Hepatocyte (in vitro differentiated cells): ENCODE results near the gene SLC39A10. TPM values are rescaled to one million over a fixed set of nuclear protein-coding genes. Genes with fewer than 3 reads are reported as not detected.

Experiments used
- DNase-seq: peaks from one replicate; pipeline ENCODE4 v3.0.0-alpha.2; 2016; ENCODE audit warnings: low spot score
- H2AFZ ChIP-seq: fragments of 200-600 bp; sonication (generic); 2 replicates; pipeline ENCODE4 v1.6.0; 2016; ENCODE audit warnings: antibody characterized with exemption, mild to moderate bottlenecking
- H3K27ac ChIP-seq: fragments of 200-600 bp; sonication (generic); 2 replicates; pipeline ENCODE4 v1.5.1; 2016; ENCODE audit warnings: mild to moderate bottlenecking
- H3K27me3 ChIP-seq: fragments of 200-600 bp; sonication (generic); 2 replicates; pipeline ENCODE4 v1.6.1; 2016
- H3K36me3 ChIP-seq: fragments of 200-600 bp; sonication (generic); replicated peaks from 2 replicates; pipeline ENCODE4 v1.5.1; 2016; ENCODE audit warnings: low read depth; ENCODE audit not compliant: insufficient read depth
- H3K4me1 ChIP-seq: fragments of 200-600 bp; sonication (generic); 2 replicates; pipeline ENCODE4 v1.5.1; 2016; ENCODE audit warnings: mild to moderate bottlenecking, moderate library complexity; ENCODE audit not compliant: insufficient read depth
- H3K4me2 ChIP-seq: fragments of 200-600 bp; sonication (generic); 2 replicates; pipeline ENCODE4 v1.6.0; 2016
- H3K4me3 ChIP-seq: fragments of 200-600 bp; sonication (generic); 2 replicates; pipeline ENCODE4 v1.5.1; 2016; ENCODE audit warnings: mild to moderate bottlenecking
- H3K79me2 ChIP-seq: fragments of 200-600 bp; sonication (generic); 2 replicates; pipeline ENCODE4 v1.6.0; 2017; ENCODE audit warnings: mild to moderate bottlenecking
- H3K9me2 ChIP-seq: fragments of 200-600 bp; sonication (generic); replicated peaks from 2 replicates; pipeline ENCODE4 v1.6.0; 2017; ENCODE audit warnings: mild to moderate bottlenecking; ENCODE audit not compliant: insufficient read depth
- H3K9me3 ChIP-seq: fragments of 200-600 bp; sonication (generic); 2 replicates; pipeline ENCODE4 v1.5.1; 2016; ENCODE audit warnings: low read depth, mild to moderate bottlenecking
- H4K20me1 ChIP-seq: fragments of 200-600 bp; sonication (generic); 2 replicates; pipeline ENCODE4 v1.6.0; 2016; ENCODE audit warnings: mild to moderate bottlenecking; ENCODE audit not compliant: insufficient read depth, poor library complexity, severe bottlenecking
- CTCF ChIP-seq: fragments of 200-600 bp; sonication (generic); IDR thresholded peaks from 2 replicates; pipeline ENCODE4 v1.5.1; 2016; ENCODE audit warnings: antibody characterized with exemption, mild to moderate bottlenecking; ENCODE audit not compliant: poor library complexity
- EZH2 ChIP-seq: fragments of 200-600 bp; sonication (generic); IDR thresholded peaks from 2 replicates; pipeline ENCODE4 v1.6.1; 2016; ENCODE audit warnings: antibody characterized with exemption, mild to moderate bottlenecking, borderline replicate concordance
- EZH2phosphoT487 ChIP-seq: fragments of 200-600 bp; sonication (generic); IDR thresholded peaks from one replicate; pipeline ENCODE4 v1.6.1; 2018; ENCODE audit warnings: antibody characterized with exemption, mild to moderate bottlenecking, low read depth, moderate library complexity; ENCODE audit not compliant: unreplicated experiment, severe bottlenecking
- WGBS: methylation state at CpG from one replicate; pipeline ENCODE4 v1.1.6; 2016; ENCODE audit warnings: low lambda C conversion rate; ENCODE audit errors: missing lambda C conversion rate; 5-methylcytosine and 5-hydroxymethylcytosine counted together
- polyA plus RNA-seq: library from polyadenylated mRNA; unstranded; fragments of >200 nt; fragmentation: Nextera tagmentation; extraction: Ambion mirVana; gene quantifications from 2 replicates; pipeline ENCODE4 v1.2.1, GENCODE V29; 2016
- total RNA-seq: library from RNA; depleted of rRNA; stranded (reverse); fragments of >200 nt; gene quantifications from 2 replicates; pipeline ENCODE4 v1.2.3, GENCODE V29; 2014

Gene SLC39A10
- total and polyA plus RNA-seq, 2 experiments from 2014 or later = 32.1 to 80.2 TPM

DNA sequence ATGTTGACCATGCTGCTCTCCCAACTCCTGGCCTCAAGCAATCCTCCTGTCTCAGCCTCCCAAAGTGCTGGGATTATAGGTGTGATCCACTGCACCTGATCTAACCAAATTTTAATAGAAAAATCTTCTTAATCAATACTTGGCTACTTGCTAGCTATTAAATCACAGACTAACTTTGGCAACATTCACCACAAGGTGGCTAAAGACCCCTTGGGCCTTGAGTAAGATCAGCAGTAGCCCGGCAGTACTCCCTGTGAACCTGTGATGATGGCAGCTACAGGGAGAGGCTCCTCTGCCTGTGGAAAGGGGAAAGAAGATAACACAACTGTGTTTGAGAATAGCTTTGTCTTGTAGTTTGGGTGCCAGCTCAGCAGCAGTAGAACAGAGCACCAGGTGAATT, 102.9 kb downstream of the SLC39A10 start:
- 74% methylated on average over 1 of the region's 1 CpG for WGBS
- Histone ChIP-seq H3K79me2 (no peaks in the 10 kb centered on the region), H3K27ac (no peak overlapping the region), H4K20me1 (no peaks in the 10 kb centered on the region), H2AFZ (no peak overlapping the region), H3K9me2 (no peaks in the 10 kb centered on the region), H3K4me1 (no peaks in the 10 kb centered on the region), H3K4me3 (no peak overlapping the region), H3K36me3 (no peaks in the 10 kb centered on the region), H3K9me3 (no peaks in the 10 kb centered on the region), H3K27me3 (no peaks in the 10 kb centered on the region), H3K4me2 (no peak overlapping the region)
- no peak for TF ChIP-seq CTCF
- no peak for TF ChIP-seq EZH2
- TF ChIP-seq EZH2phosphoT487 = no peak
- no peak for DNase-seq

DNA sequence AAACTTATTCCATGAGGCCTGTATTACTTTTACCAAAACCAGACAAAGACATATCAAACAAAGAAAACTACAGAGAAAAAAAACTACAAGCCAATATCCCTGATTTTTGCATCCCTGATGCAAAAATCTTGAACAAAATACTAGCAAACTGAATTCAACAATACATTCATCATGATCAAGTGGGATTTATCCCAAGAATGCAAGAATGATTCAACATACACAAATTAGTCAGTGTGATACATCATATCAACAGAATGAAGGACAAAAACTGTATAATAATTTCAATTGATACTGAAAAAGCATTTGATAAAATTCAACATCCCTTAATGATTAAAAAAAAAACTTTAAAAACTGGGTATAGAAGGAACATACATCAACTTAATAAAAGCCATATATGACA, 106.8 kb downstream of the SLC39A10 start:
- Histone ChIP-seq H3K9me2 (no peaks in the 10 kb centered on the region), H3K4me3 (no peak overlapping the region), H3K9me3 (no peaks in the 10 kb centered on the region), H4K20me1 (no peaks in the 10 kb centered on the region), H3K79me2 (no peaks in the 10 kb centered on the region), H3K4me2 (no peak overlapping the region), H2AFZ (no peak overlapping the region), H3K27me3 (no peaks in the 10 kb centered on the region), H3K36me3 (no peaks in the 10 kb centered on the region), H3K4me1 (no peaks in the 10 kb centered on the region), H3K27ac (no peak overlapping the region)
- TF ChIP-seq EZH2phosphoT487 (no peak), CTCF (no peak), EZH2 (no peak)
- no peak for DNase-seq

- H3K4me3 ChIP-seq = no peak overlapping the region
- 100% methylated on average over 1 of the region's 1 CpG for WGBS
- H3K9me2 ChIP-seq = no peaks in the 10 kb centered on the region
- H3K79me2 ChIP-seq = no peaks in the 10 kb centered on the region
- no peaks in the 10 kb centered on the region for H3K36me3 ChIP-seq
- H3K9me3 ChIP-seq = no peaks in the 10 kb centered on the region
- no peak overlapping the region for H3K4me2 ChIP-seq
- no peaks in the 10 kb centered on the region for H3K27me3 ChIP-seq
- no peak overlapping the region for H2AFZ ChIP-seq
- TF ChIP-seq CTCF (no peak), EZH2 (no peak), EZH2phosphoT487 (no peak)
- no peaks in the 10 kb centered on the region for H4K20me1 ChIP-seq
- H3K27ac ChIP-seq = no peak overlapping the region
- DNase-seq = no peak
- no peaks in the 10 kb centered on the region for H3K4me1 ChIP-seq
Observed at GRCh38 chr2:195766691-195767090, 109.7 kb downstream of the SLC39A10 start.

DNA sequence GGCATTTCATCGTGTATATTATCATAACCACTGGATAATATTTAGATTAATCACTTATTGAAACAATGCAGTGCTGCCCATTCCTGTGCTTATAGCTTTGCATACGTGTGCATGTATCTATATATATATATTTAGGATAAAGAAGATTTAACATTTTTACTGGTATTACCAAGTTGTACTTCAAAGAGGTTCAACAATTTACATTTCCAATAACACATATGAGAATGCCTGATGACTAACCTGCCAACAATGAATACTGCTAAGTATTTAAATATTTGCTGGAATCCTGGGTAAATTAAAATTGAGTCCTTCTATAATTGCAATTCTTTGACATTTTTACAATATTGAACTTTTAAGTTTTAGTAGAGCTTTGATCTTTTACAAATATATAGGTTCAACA, 111.4 kb downstream of the SLC39A10 start:
- H3K36me3 ChIP-seq = no peaks in the 10 kb centered on the region
- no peak overlapping the region for H2AFZ ChIP-seq

More for the DNA sequence above, 111.4 kb downstream of the SLC39A10 start:
- Histone ChIP-seq H3K4me3 (no peak overlapping the region), H4K20me1 (no peaks in the 10 kb centered on the region), H3K79me2 (no peaks in the 10 kb centered on the region), H3K9me2 (no peaks in the 10 kb centered on the region), H3K4me2 (no peak overlapping the region), H3K9me3 (no peaks in the 10 kb centered on the region), H3K27ac (no peak overlapping the region), H3K4me1 (no peaks in the 10 kb centered on the region), H3K27me3 (no peaks in the 10 kb centered on the region)
- no peak for TF ChIP-seq EZH2
- TF ChIP-seq CTCF = no peak
- TF ChIP-seq EZH2phosphoT487 = no peak
- WGBS = 89% methylated on average over 2 of the region's 2 CpGs
- DNase-seq = no peak
